ENCODE results near the gene HGFAC. TPM values are rescaled to one million over a fixed set of nuclear protein-coding genes. Genes with fewer than 3 reads are reported as not detected.

Gene HGFAC
- total and polyA plus RNA-seq, 8 donors: 0.50 to 3.4 (median 1.2) TPM; not detected in 5

GRCh38 chr4:3440011-3440410 lies 1.8 kb upstream of the HGFAC start:
- TF ChIP-seq CTCF (IDR thresholded peaks at IDR 0.05) (no peak), POLR2AphosphoS5 (IDR thresholded peaks at IDR 0.05) (no peak), EP300 (IDR thresholded peaks at IDR 0.05) (no peak), POLR2A (IDR thresholded peaks at IDR 0.05) (no peak)
- Histone ChIP-seq H3K4me1 (peaks cover 0 to 22% (median 15%) of the 10 kb centered on the region in 4 donors), H3K4me3 (no peak overlapping the region), H3K36me3 (no peaks in the 10 kb centered on the region), H3K27ac (no peak overlapping the region), H3K9me3 (no peaks in the 10 kb centered on the region), H3K27me3 (no peaks in the 10 kb centered on the region)
- WGBS, 5 donors: 62 to 75% (median 64%) methylated on average over 6 to 7 of the region's 7 CpGs
- intact Hi-C loops (cut with DNase I; ENCODE audit: low total_unique reads): loop anchor here (5.0 kb wide), 1 partner anchor 93 kb away; no protein-coding TSS in a partner anchor
- no peak for DNase-seq

- WGBS, 5 donors: 58 to 88% (median 69%) methylated on average over 4 to 15 of the region's 15 CpGs
Measured at GRCh38 chr4:3440979-3441500, 728 bp upstream of the HGFAC start.

GRCh38 chr4:3442460-3442958 lies 741 bp downstream of the HGFAC start:
- H3K4me3 ChIP-seq: no peak overlapping the region
- H3K9me3 ChIP-seq: no peaks in the 10 kb centered on the region
- no peak overlapping the region for H3K27ac ChIP-seq
- no peak for DNase-seq
- H3K27me3 ChIP-seq: no peaks in the 10 kb centered on the region
- intact Hi-C loops (cut with DNase I; ENCODE audit: low total_unique reads): loop anchor here (5.0 kb wide), 1 partner anchor 95 kb away; no protein-coding TSS in a partner anchor
- H3K36me3 ChIP-seq: no peaks in the 10 kb centered on the region
- 73 to 82% (median 77%) methylated on average over 13 to 14 of the region's 14 CpGs for WGBS, 5 donors
- TF ChIP-seq CTCF (IDR thresholded peaks at IDR 0.05): no peak
- TF ChIP-seq POLR2A (IDR thresholded peaks at IDR 0.05): no peak
- no peak for TF ChIP-seq POLR2AphosphoS5 (IDR thresholded peaks at IDR 0.05)
- peaks cover 0 to 9% (median 8%) of the 10 kb centered on the region in 4 donors for H3K4me1 ChIP-seq

More at GRCh38 chr4:3440979-3441500, 728 bp upstream of the HGFAC start:
- H3K27me3 ChIP-seq: no peaks in the 10 kb centered on the region
- DNase-seq: no peak
- no peaks in the 10 kb centered on the region for H3K36me3 ChIP-seq
- H3K9me3 ChIP-seq: no peaks in the 10 kb centered on the region
- H3K4me1 ChIP-seq: peaks cover 0 to 22% (median 15%) of the 10 kb centered on the region in 4 donors
- intact Hi-C loops (cut with DNase I; ENCODE audit: low total_unique reads): loop anchor here (5.0 kb wide), 1 partner anchor 94 kb away; no protein-coding TSS in a partner anchor
- H3K4me3 ChIP-seq: no peak overlapping the region
- TF ChIP-seq POLR2AphosphoS5 (IDR thresholded peaks at IDR 0.05) (no peak), POLR2A (IDR thresholded peaks at IDR 0.05) (no peak), CTCF (IDR thresholded peaks at IDR 0.05) (no peak), EP300 (IDR thresholded peaks at IDR 0.05) (no peak)
- no peak overlapping the region for H3K27ac ChIP-seq

- no peak overlapping the region for H3K4me3 ChIP-seq
- no peak overlapping the region for H3K27ac ChIP-seq
- no peaks in the 10 kb centered on the region for H3K27me3 ChIP-seq
- TF ChIP-seq CTCF (IDR thresholded peaks at IDR 0.05): peak in 6 of 7 experiments; percentile 84 to 99 (median 96)
- no peak for TF ChIP-seq EP300 (IDR thresholded peaks at IDR 0.05)
- WGBS, 5 donors: 29 to 57% (median 46%) methylated on average over 6 to 36 of the region's 36 CpGs
- peaks cover 0 to 9% (median 8%) of the 10 kb centered on the region in 4 donors for H3K4me1 ChIP-seq
- H3K36me3 ChIP-seq: no peaks in the 10 kb centered on the region
- peak; percentile 52 to 77 for DNase-seq
- no peaks in the 10 kb centered on the region for H3K9me3 ChIP-seq
- intact Hi-C loops (cut with DNase I; ENCODE audit: low total_unique reads): loop anchor here (5.0 kb wide), 1 partner anchor 96 kb away; no protein-coding TSS in a partner anchor
Measured at GRCh38 chr4:3442959-3443749, 1.4 kb downstream of the HGFAC start.
